HCT116 (cell line): ENCODE results near the gene IGSF6. TPM values are rescaled to one million over a fixed set of nuclear protein-coding genes. Genes with fewer than 3 reads are reported as not detected.
"Not testable (repeated sequence)": the region's sequence is repeated elsewhere in the genome, so short reads cannot be mapped to it uniquely, and the experiment has no call there.

ENCODE experiments used
- ATAC-seq: fragments of 200-7000 bp; cut with Tn5 transposase; 2 replicates; pipeline ENCODE4 v1.9.1; 2020; ENCODE audit warnings: mild to moderate bottlenecking, moderate library complexity
- BruUV-seq: library from RNA; stranded (reverse); fragments of 400-500 nt; replicated peaks from 2 replicates; lab custom pipeline; 2021; lab: Mats Ljungman, UMichigan
- CTCF ChIA-PET: fragments of 300-600 bp; sonication (Branson Sonifier 250); formaldehyde crosslinking; loops from one replicate; lab custom pipeline; 2021; ENCODE audit warnings: antibody characterized with exemption; lab: Charles Lee
- POLR2A ChIA-PET: fragments of 300-600, 350-600 bp; sonication (Branson Sonifier 250); formaldehyde crosslinking; loops from one replicate; lab custom pipeline; 2021; ENCODE audit warnings: antibody characterized with exemption; lab: Charles Lee
- RAD21 ChIA-PET, 2 experiments: fragments of 300-600 bp; sonication (Branson Sonifier 250); formaldehyde crosslinking; loops; one replicate each; lab custom pipeline; 2023; ENCODE audit warnings: low total read pairs in 2 of 2; ENCODE audit not compliant: uncharacterized antibody in 2 of 2, unreplicated experiment in 2 of 2, low non-redundant PET in 1 of 2; lab: Charles Lee
- DNase-seq: peaks from one replicate; pipeline ENCODE4 v3.0.0-alpha.2; 2010; ENCODE audit warnings: low read depth, low spot score
- H2AFZ ChIP-seq: fragments of 200-600 bp; shearing (Covaris generic), sonication (generic); 2 replicates; pipeline ENCODE4 v1.6.1; 2017; ENCODE audit warnings: low read depth, mixed run types, mixed read lengths, antibody characterized with exemption, low read length; ENCODE audit not compliant: poor library complexity, severe bottlenecking
- H3K27ac ChIP-seq: 2 replicates; pipeline ENCODE4 v1.5.1; 2012; ENCODE audit warnings: low read depth, low read length
- H3K27me3 ChIP-seq: fragments of 200-600 bp; sonication (generic); 2 replicates; pipeline ENCODE4 v1.6.1; 2016; ENCODE audit warnings: mixed run types, low read length, mixed read lengths; ENCODE audit not compliant: insufficient read depth
- H3K36me3 ChIP-seq, 2 experiments: fragments of 200-500 bp in 1 of 2; fragments of 200-600 bp in 1 of 2; sonication (Bioruptor generic) in 1 of 2; sonication (generic) in 1 of 2; 2 replicates each; pipeline versions ENCODE4 v1.5.1 to v1.6.1; 2014 to 2016; ENCODE audit warnings: low read length in 2 of 2, inconsistent platforms in 1 of 2, mixed read lengths in 1 of 2, mixed run types in 1 of 2; ENCODE audit not compliant: insufficient read depth in 2 of 2, control insufficient read depth in 1 of 2
- H3K4me1 ChIP-seq, 2 experiments: fragments of 200-600 bp in 1 of 2; sonication (generic) in 1 of 2; 2 replicates each; pipeline versions ENCODE4 v1.5.1 to v1.6.1; 2012 to 2017; ENCODE audit warnings: low read length in 2 of 2, inconsistent platforms in 1 of 2, mild to moderate bottlenecking in 1 of 2, mixed read lengths in 1 of 2, mixed run types in 1 of 2, moderate library complexity in 1 of 2; ENCODE audit not compliant: insufficient read depth in 2 of 2, control insufficient read depth in 1 of 2
- H3K4me2 ChIP-seq: fragments of 200-600 bp; sonication (generic); 2 replicates; pipeline ENCODE4 v1.6.1; 2017; ENCODE audit warnings: mixed run types, low read length, mixed read lengths
- H3K4me3 ChIP-seq, 2 experiments: fragments of 200-600 bp in 1 of 2; sonication (generic) in 1 of 2; replicated peaks in 1 of 2; 2 replicates each; pipeline ENCODE4 v1.5.1; 2011 to 2016; ENCODE audit warnings: low read length in 2 of 2, control low read depth in 1 of 2, low read depth in 1 of 2, mild to moderate bottlenecking in 1 of 2, mixed read lengths in 1 of 2, mixed run types in 1 of 2
- H3K79me2 ChIP-seq: fragments of 200-600 bp; sonication (generic); 2 replicates; pipeline ENCODE4 v1.6.1; 2017; ENCODE audit warnings: mild to moderate bottlenecking, mixed run types, low read length, moderate library complexity, mixed read lengths; ENCODE audit not compliant: insufficient read depth
- H3K9ac ChIP-seq: fragments of 200-600 bp; sonication (generic); 2 replicates; pipeline ENCODE4 v1.6.1; 2016; ENCODE audit warnings: low read length, mixed read lengths
- H3K9me2 ChIP-seq: fragments of 200-600 bp; sonication (generic), shearing (Covaris generic); 2 replicates; pipeline ENCODE4 v1.6.1; 2017; ENCODE audit warnings: mixed run types, mild to moderate bottlenecking, moderate library complexity; ENCODE audit not compliant: insufficient read depth
- H3K9me3 ChIP-seq, 2 experiments: fragments of 200-500 bp in 1 of 2; fragments of 200-600 bp in 1 of 2; sonication (Bioruptor generic) in 1 of 2; sonication (generic) in 1 of 2; 2 replicates each; pipeline ENCODE4 v1.6.1; 2014 to 2017; ENCODE audit warnings: low read length in 2 of 2, mixed read lengths in 2 of 2, inconsistent platforms in 1 of 2, low read depth in 1 of 2, mild to moderate bottlenecking in 1 of 2, mixed run types in 1 of 2, moderate library complexity in 1 of 2; ENCODE audit not compliant: control insufficient read depth in 1 of 2, insufficient read depth in 1 of 2
- H4K20me1 ChIP-seq: fragments of 200-600 bp; sonication (generic), shearing (Covaris generic); 2 replicates; pipeline ENCODE4 v1.6.1; 2017; ENCODE audit warnings: mixed run types, mild to moderate bottlenecking, moderate library complexity; ENCODE audit not compliant: insufficient read depth
- ATF3 ChIP-seq: IDR thresholded peaks from 2 replicates; pipeline ENCODE4 v1.6.1; 2012
- CBX3 ChIP-seq: IDR thresholded peaks from 2 replicates; pipeline ENCODE4 v1.6.1; 2012; ENCODE audit warnings: low read depth
- CEBPB ChIP-seq: IDR thresholded peaks from 2 replicates; pipeline ENCODE4 v1.6.1; 2012; ENCODE audit warnings: low read depth
- CTCF ChIP-seq, 3 experiments: fragments of 200-600 bp in 1 of 3; sonication (generic) in 1 of 3; IDR thresholded peaks in 2 of 3; conservative IDR thresholded peaks in 1 of 3; 2 replicates each; pipeline ENCODE4 v1.5.1; 2012 to 2017; ENCODE audit warnings: low read depth in 2 of 3, low read length in 2 of 3, antibody characterized with exemption in 1 of 3, borderline replicate concordance in 1 of 3, control low read depth in 1 of 3, mild to moderate bottlenecking in 1 of 3, mixed read lengths in 1 of 3, mixed run types in 1 of 3, moderate library complexity in 1 of 3; ENCODE audit not compliant: insufficient read depth in 1 of 3
- EGR1 ChIP-seq: IDR thresholded peaks from 2 replicates; pipeline ENCODE4 v1.6.1; 2012; ENCODE audit warnings: low read depth
- EZH2 ChIP-seq: fragments of 200-600 bp; sonication (generic); IDR thresholded peaks from 2 replicates; pipeline ENCODE4 v1.6.1; 2017; ENCODE audit warnings: antibody characterized with exemption, mixed run types
- EZH2phosphoT487 ChIP-seq: fragments of 200-600 bp; IDR thresholded peaks from 2 replicates; pipeline ENCODE4 v1.6.1; 2018; ENCODE audit warnings: antibody characterized with exemption, borderline replicate concordance
- FOSL1 ChIP-seq: IDR thresholded peaks from 2 replicates; pipeline ENCODE4 v1.6.1; 2012; ENCODE audit warnings: low read depth
- JUND ChIP-seq: IDR thresholded peaks from 2 replicates; pipeline ENCODE4 v1.6.1; 2012
- POLR2A ChIP-seq: IDR thresholded peaks from 2 replicates; pipeline ENCODE4 v1.7.0; 2011; ENCODE audit warnings: borderline replicate concordance; ENCODE audit not compliant: insufficient read depth, insufficient read length; ENCODE audit errors: extremely low read depth
- POLR2AphosphoS5 ChIP-seq: IDR thresholded peaks from 2 replicates; pipeline ENCODE4 v1.6.1; 2011; ENCODE audit warnings: mild to moderate bottlenecking, low read depth, low read length, moderate library complexity
- RAD21 ChIP-seq: IDR thresholded peaks from 2 replicates; pipeline ENCODE4 v1.6.1; 2012; ENCODE audit warnings: low read depth, mild to moderate bottlenecking
- SIN3A ChIP-seq: IDR thresholded peaks from 2 replicates; pipeline ENCODE4 v1.6.1; 2012; ENCODE audit warnings: low read depth
- SRF ChIP-seq: IDR thresholded peaks from 2 replicates; pipeline ENCODE4 v1.6.1; 2012; ENCODE audit warnings: low read depth
- TCF7L2 ChIP-seq: IDR thresholded peaks from 2 replicates; pipeline ENCODE4 v1.7.0; 2011; ENCODE audit warnings: borderline replicate concordance, inconsistent platforms; ENCODE audit not compliant: insufficient read depth, insufficient read length; ENCODE audit errors: extremely low read depth
- YY1 ChIP-seq: IDR thresholded peaks from 2 replicates; pipeline ENCODE4 v1.6.1; 2011; ENCODE audit warnings: low read length, low read depth, moderate library complexity, mild to moderate bottlenecking; ENCODE audit not compliant: insufficient replicate concordance; ENCODE audit errors: extremely low read depth
- ZFX ChIP-seq: fragments of 450-650 bp; IDR thresholded peaks from 2 replicates; pipeline ENCODE4 v1.6.1; 2017
- intact Hi-C: fragments of 100-400 bp; cut with micrococcal nuclease; formaldehyde crosslinking; loops from 2 replicates; pipeline ENCODE4 v1.10.0; 2022
- total RNA-seq: library from RNA; stranded (reverse); gene quantifications from one replicate; pipeline ENCODE4 v1.2.1, GENCODE V29; 2021; ENCODE audit not compliant: unreplicated experiment
- TF ChIP-seq, protein P1 (sequence below): IDR thresholded peaks from 2 replicates; pipeline ENCODE4 v1.6.1; 2012
- TF ChIP-seq, protein P2 (sequence below): IDR thresholded peaks from 2 replicates; pipeline ENCODE4 v1.6.1; 2011; ENCODE audit warnings: mild to moderate bottlenecking, low read length, moderate library complexity; ENCODE audit not compliant: insufficient replicate concordance; ENCODE audit errors: extremely low read depth

Gene IGSF6
- total RNA-seq, 1 experiment from 2014 or later, result not detected

GRCh38 chr16:21608639-21609328 is 43.6 kb downstream of the IGSF6 start:
- Histone ChIP-seq H3K9me3 (no peaks in the 10 kb centered on the region), H3K4me1 (peaks cover 0 to 5% of the 10 kb centered on the region in 2 experiments; a peak in 1 of 4 replicates), H3K9ac (no peak overlapping the region)
- RAD21 ChIA-PET, result no interaction called here
- no peak for TF ChIP-seq TCF7L2
- TF ChIP-seq CEBPB, result no peak
- TF ChIP-seq CBX3, result no peak
- no peak for TF ChIP-seq RAD21
- TF ChIP-seq YY1, result no peak
- no peak for TF ChIP-seq SRF
- TF ChIP-seq CTCF (IDR thresholded peaks at IDR 0.05 in 2 of 3, conservative IDR thresholded peaks at IDR 0.05 in 1 of 3; ENCODE audit: borderline replicate concordance in 1 of 3, insufficient read depth in 1 of 3, low read depth in 2 of 3, low read length in 2 of 3), result no peak
- no peak for TF ChIP-seq SIN3A
- TF ChIP-seq ATF3, result no peak
- no peak for TF ChIP-seq JUND
- no peak for TF ChIP-seq EZH2phosphoT487
- TF ChIP-seq POLR2AphosphoS5, result no peak
- TF ChIP-seq EZH2, result no peak
- TF ChIP-seq POLR2A, result no peak
- no peak for TF ChIP-seq FOSL1
- no peak for TF ChIP-seq ZFX
- TF ChIP-seq, protein P1, sequence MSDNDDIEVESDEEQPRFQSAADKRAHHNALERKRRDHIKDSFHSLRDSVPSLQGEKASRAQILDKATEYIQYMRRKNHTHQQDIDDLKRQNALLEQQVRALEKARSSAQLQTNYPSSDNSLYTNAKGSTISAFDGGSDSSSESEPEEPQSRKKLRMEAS, result no peak
- TF ChIP-seq, protein P2, sequence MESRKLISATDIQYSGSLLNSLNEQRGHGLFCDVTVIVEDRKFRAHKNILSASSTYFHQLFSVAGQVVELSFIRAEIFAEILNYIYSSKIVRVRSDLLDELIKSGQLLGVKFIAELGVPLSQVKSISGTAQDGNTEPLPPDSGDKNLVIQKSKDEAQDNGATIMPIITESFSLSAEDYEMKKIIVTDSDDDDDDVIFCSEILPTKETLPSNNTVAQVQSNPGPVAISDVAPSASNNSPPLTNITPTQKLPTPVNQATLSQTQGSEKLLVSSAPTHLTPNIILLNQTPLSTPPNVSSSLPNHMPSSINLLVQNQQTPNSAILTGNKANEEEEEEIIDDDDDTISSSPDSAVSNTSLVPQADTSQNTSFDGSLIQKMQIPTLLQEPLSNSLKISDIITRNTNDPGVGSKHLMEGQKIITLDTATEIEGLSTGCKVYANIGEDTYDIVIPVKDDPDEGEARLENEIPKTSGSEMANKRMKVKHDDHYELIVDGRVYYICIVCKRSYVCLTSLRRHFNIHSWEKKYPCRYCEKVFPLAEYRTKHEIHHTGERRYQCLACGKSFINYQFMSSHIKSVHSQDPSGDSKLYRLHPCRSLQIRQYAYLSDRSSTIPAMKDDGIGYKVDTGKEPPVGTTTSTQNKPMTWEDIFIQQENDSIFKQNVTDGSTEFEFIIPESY, result no peak
- TF ChIP-seq EGR1, result no peak
- TF ChIP-seq, all 23 proteins: peak for 0
- no peak overlapping the region for H3K27ac ChIP-seq
- peaks cover 64% of the 10 kb centered on the region for H3K79me2 ChIP-seq
- ChIA-PET POLR2A (no interaction called here), CTCF (no interaction called here)
- H3K4me2 ChIP-seq, result no peak overlapping the region
- ATAC-seq, result no peak
- DNase-seq, result no peak
- H3K9me2 ChIP-seq, result no peaks in the 10 kb centered on the region
- no peaks in the 10 kb centered on the region for H3K36me3 ChIP-seq
- no peak overlapping the region for H2AFZ ChIP-seq
- BruUV-seq, result no TSS peak
- H3K4me3 ChIP-seq, result no peak overlapping the region
- no peaks in the 10 kb centered on the region for H4K20me1 ChIP-seq
- intact Hi-C loops, result no loop called here
- H3K27me3 ChIP-seq, result no peaks in the 10 kb centered on the region

DNA sequence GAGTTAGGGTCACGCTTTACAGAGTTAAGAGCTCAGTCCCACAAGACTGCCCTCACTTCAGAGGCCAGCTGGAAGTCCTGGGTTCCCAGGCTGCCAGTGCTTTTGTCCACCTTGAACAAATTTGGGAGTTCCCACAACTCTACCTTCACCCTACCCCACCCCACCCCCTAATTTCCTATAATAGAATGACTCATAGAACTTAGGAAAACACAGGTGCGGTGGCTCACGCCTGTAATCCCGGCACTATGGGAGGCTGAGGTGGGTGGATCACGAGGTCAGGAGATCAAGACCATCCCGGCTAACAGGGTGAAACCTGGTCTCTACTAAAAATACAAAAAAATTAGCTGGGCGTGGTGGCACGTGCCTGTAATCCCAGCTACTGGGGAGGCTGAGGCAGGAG is 46.6 kb downstream of the IGSF6 start:
- H3K27me3 ChIP-seq, H3K9me3 ChIP-seq, BruUV-seq, POLR2A ChIA-PET, intact Hi-C loops, DNase-seq, H4K20me1 ChIP-seq, RAD21 ChIA-PET, H3K27ac ChIP-seq, H3K4me1 ChIP-seq, H3K4me2 ChIP-seq, H3K4me3 ChIP-seq, H2AFZ ChIP-seq, CTCF ChIA-PET, ATAC-seq, H3K9ac ChIP-seq, H3K9me2 ChIP-seq, H3K36me3 ChIP-seq: not testable (repeated sequence)
- H3K79me2 ChIP-seq, result peaks cover 59% of the 10 kb centered on the region
